Measurements from ENCODE around the gene NFATC2. TPM values are rescaled to one million over a fixed set of nuclear protein-coding genes. Genes with fewer than 3 reads are reported as not detected.

NFATC2 gene
- total and polyA plus RNA-seq, 2 experiments from 2014 or later: 0.52 to 0.59 TPM

- TF ChIP-seq CTCF (conservative IDR thresholded peaks at IDR 0.05; ENCODE audit: low read depth in 2 of 2): no peak
- TF ChIP-seq, protein P1, sequence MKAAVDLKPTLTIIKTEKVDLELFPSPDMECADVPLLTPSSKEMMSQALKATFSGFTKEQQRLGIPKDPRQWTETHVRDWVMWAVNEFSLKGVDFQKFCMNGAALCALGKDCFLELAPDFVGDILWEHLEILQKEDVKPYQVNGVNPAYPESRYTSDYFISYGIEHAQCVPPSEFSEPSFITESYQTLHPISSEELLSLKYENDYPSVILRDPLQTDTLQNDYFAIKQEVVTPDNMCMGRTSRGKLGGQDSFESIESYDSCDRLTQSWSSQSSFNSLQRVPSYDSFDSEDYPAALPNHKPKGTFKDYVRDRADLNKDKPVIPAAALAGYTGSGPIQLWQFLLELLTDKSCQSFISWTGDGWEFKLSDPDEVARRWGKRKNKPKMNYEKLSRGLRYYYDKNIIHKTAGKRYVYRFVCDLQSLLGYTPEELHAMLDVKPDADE (IDR thresholded peaks at IDR 0.05): no peak
Measured at GRCh38 chr20:51374961-51375360, 167.6 kb downstream of the NFATC2 start (continued).

GRCh38 chr20:51374456-51374830 lies 168.1 kb downstream of the NFATC2 start:
- Histone ChIP-seq H3K27me3 (ENCODE audit: insufficient read depth) (no peaks in the 10 kb centered on the region), H4K20me1 (replicated peaks; ENCODE audit: insufficient read depth) (no peaks in the 10 kb centered on the region), H3K27ac (ENCODE audit: low read depth) (no peak overlapping the region), H2AFZ (no peak overlapping the region), H3F3A (replicated peaks; ENCODE audit: low read depth) (no peaks in the 10 kb centered on the region), H3K36me3 (ENCODE audit: insufficient read depth) (no peaks in the 10 kb centered on the region), H3K9me2 (ENCODE audit: insufficient read depth) (no peaks in the 10 kb centered on the region), H3K4me2 (no peak overlapping the region), H3K4me3 (no peak overlapping the region), H3K79me2 (replicated peaks; ENCODE audit: insufficient read depth) (no peaks in the 10 kb centered on the region), H3K4me1 (ENCODE audit: insufficient read depth) (peaks cover 10% of the 10 kb centered on the region)
- ATAC-seq (no peak), DNase-seq (ENCODE audit: low spot score) (no peak)
- Mint-ChIP-seq H3K27ac (no peak overlapping the region), H3K27me3 (ENCODE audit: insufficient read depth, low read depth, poor library complexity) (peaks cover 13% of the 10 kb centered on the region), H3K9me3 (no peaks in the 10 kb centered on the region), H3K4me3 (no peak overlapping the region), H3K4me1 (peaks cover 23% of the 10 kb centered on the region), H3K36me3 (ENCODE audit: low read depth) (no peaks in the 10 kb centered on the region)
- TF ChIP-seq ZNF114 (CRISPR knock-in tag; IDR thresholded peaks at IDR 0.05) (no peak), POLR2AphosphoS5 (IDR thresholded peaks at IDR 0.05; ENCODE audit: low read depth) (no peak)
- TF ChIP-seq, protein P2, sequence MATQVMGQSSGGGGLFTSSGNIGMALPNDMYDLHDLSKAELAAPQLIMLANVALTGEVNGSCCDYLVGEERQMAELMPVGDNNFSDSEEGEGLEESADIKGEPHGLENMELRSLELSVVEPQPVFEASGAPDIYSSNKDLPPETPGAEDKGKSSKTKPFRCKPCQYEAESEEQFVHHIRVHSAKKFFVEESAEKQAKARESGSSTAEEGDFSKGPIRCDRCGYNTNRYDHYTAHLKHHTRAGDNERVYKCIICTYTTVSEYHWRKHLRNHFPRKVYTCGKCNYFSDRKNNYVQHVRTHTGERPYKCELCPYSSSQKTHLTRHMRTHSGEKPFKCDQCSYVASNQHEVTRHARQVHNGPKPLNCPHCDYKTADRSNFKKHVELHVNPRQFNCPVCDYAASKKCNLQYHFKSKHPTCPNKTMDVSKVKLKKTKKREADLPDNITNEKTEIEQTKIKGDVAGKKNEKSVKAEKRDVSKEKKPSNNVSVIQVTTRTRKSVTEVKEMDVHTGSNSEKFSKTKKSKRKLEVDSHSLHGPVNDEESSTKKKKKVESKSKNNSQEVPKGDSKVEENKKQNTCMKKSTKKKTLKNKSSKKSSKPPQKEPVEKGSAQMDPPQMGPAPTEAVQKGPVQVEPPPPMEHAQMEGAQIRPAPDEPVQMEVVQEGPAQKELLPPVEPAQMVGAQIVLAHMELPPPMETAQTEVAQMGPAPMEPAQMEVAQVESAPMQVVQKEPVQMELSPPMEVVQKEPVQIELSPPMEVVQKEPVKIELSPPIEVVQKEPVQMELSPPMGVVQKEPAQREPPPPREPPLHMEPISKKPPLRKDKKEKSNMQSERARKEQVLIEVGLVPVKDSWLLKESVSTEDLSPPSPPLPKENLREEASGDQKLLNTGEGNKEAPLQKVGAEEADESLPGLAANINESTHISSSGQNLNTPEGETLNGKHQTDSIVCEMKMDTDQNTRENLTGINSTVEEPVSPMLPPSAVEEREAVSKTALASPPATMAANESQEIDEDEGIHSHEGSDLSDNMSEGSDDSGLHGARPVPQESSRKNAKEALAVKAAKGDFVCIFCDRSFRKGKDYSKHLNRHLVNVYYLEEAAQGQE (IDR thresholded peaks at IDR 0.05; ENCODE audit: unreplicated experiment): no peak

- H3K36me3 Mint-ChIP-seq (ENCODE audit: low read depth): no peaks in the 10 kb centered on the region
- Histone ChIP-seq H3K9me2 (ENCODE audit: insufficient read depth) (no peaks in the 10 kb centered on the region), H3F3A (replicated peaks; ENCODE audit: low read depth) (no peaks in the 10 kb centered on the region), H3K4me2 (no peak overlapping the region), H4K20me1 (replicated peaks; ENCODE audit: insufficient read depth) (no peaks in the 10 kb centered on the region), H2AFZ (no peak overlapping the region), H3K4me1 (ENCODE audit: insufficient read depth) (peaks cover 10% of the 10 kb centered on the region), H3K4me3 (no peak overlapping the region), H3K27ac (ENCODE audit: low read depth) (no peak overlapping the region), H3K79me2 (replicated peaks; ENCODE audit: insufficient read depth) (no peaks in the 10 kb centered on the region), H3K27me3 (ENCODE audit: insufficient read depth) (no peaks in the 10 kb centered on the region), H3K36me3 (ENCODE audit: insufficient read depth) (no peaks in the 10 kb centered on the region)
- no peaks in the 10 kb centered on the region for H3K9me3 Mint-ChIP-seq
- DNase-seq (ENCODE audit: low spot score) (no peak), ATAC-seq (no peak)
- H3K4me3 Mint-ChIP-seq: no peak overlapping the region
- H3K27me3 Mint-ChIP-seq (ENCODE audit: insufficient read depth, low read depth, poor library complexity): peaks cover 17% of the 10 kb centered on the region
- no peak overlapping the region for H3K27ac Mint-ChIP-seq
- H3K4me1 Mint-ChIP-seq: peaks cover 23% of the 10 kb centered on the region
- no peak for TF ChIP-seq STAT1 (IDR thresholded peaks at IDR 0.05; ENCODE audit: unreplicated experiment)
- no peak for TF ChIP-seq ZNF462 (CRISPR knock-in tag; IDR thresholded peaks at IDR 0.05)
Measured at GRCh38 chr20:51373713-51374455, 168.6 kb downstream of the NFATC2 start.
